ENCODE data around the gene DNM2.

Gene DNM2

DNA sequence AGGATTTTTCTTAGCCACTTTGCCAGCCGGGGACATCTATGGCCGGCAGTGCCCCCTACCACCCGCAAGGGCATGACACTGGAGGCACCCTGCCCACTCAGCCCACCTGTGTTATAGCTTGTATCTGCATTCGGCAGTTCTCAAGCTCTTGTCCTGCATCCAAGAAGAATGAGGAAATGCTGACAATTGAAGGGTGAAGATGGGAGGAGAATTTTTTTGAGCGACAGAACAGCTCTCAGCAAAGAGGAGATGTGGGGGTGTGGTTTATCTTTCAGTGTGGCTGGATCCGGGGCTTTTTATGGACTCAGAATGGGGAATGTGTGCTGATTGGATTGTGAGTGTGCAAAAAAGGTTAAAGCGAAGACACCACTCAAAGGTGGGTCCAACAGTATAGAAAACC, 124.9 kb downstream of the DNM2 start:
- POLR2A ChIA-PET: interaction anchor here (1.4 kb wide), 1 partner anchor 9 kb away, joined by 5 read pairs; no protein-coding TSS in a partner anchor
- TF ChIP-seq ARNT (IDR thresholded peaks at IDR 0.05): no peak
- TF ChIP-seq FOXM1 (IDR thresholded peaks at IDR 0.05; ENCODE audit: borderline replicate concordance): no peak
- no peak for TF ChIP-seq SUZ12 (IDR thresholded peaks at IDR 0.05)
- TF ChIP-seq, protein P1, sequence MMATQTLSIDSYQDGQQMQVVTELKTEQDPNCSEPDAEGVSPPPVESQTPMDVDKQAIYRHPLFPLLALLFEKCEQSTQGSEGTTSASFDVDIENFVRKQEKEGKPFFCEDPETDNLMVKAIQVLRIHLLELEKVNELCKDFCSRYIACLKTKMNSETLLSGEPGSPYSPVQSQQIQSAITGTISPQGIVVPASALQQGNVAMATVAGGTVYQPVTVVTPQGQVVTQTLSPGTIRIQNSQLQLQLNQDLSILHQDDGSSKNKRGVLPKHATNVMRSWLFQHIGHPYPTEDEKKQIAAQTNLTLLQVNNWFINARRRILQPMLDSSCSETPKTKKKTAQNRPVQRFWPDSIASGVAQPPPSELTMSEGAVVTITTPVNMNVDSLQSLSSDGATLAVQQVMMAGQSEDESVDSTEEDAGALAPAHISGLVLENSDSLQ (IDR thresholded peaks at IDR 0.05): no peak
- no peak for TF ChIP-seq TARDBP (IDR thresholded peaks at IDR 0.05)
- no peak for TF ChIP-seq FOXK2 (IDR thresholded peaks at IDR 0.05)
- no peak for TF ChIP-seq LEF1 (IDR thresholded peaks at IDR 0.05; ENCODE audit: borderline replicate concordance)
- no peak for TF ChIP-seq BHLHE40 (IDR thresholded peaks at IDR 0.05; ENCODE audit: borderline replicate concordance)
- CTCF ChIA-PET: interaction anchor here (0.5 to 2.3 kb wide), 3 partner anchors 16 to 301 kb away, joined by 3 to 8 read pairs (median 8); no protein-coding TSS in a partner anchor
- no peak for DNase-seq (ENCODE audit: extremely low spot score)

DNA sequence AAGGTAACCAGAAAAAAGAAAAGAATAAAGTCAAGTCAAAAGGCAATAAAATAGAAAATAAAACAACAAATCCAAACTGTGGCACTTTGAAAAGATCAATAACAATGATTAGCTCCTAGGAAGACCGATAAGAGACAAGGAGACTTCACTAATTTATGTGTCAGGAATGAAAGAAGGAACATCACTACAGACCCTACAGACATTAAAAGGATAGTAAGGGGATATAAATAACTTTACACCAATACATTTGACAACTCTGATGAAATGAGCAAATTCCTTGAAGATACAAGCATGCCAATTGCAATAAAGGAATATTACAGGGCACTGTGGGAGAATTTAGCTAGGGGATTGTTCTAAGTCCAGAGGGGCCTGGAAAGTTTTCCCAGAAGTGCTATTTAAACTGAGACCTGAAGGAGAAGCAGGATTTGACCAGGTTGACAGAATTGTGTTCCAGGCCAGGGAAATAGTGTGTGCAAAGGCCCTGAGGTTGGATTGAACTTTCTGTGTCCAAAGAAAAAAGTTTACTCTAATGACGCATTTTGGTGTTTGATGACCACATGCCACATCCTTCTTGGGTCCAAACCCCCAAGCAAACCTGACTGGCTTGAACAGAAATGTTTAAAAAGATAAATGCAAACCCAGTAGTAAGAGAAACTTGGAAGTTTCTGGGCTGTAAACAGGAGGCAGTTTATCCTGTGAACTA, 128.8 kb downstream of the DNM2 start:
- ChIA-PET POLR2A (interaction anchor here (1.5 kb wide), 1 partner anchor 10 kb away, joined by 12 read pairs; the partner anchor contains the start of gene TMED1), CTCF (interaction anchor here (0.6 to 1.7 kb wide), 2 partner anchors 12 to 605 kb away, joined by 4 to 6 read pairs; no protein-coding TSS in a partner anchor)
- DNase-seq (ENCODE audit: extremely low spot score): no peak
- TF ChIP-seq, protein P1 (IDR thresholded peaks at IDR 0.05): no peak
- TF ChIP-seq CTBP1 (IDR thresholded peaks at IDR 0.05; ENCODE audit: borderline replicate concordance) (no peak), SP1 (IDR thresholded peaks at IDR 0.05) (no peak), ARNT (IDR thresholded peaks at IDR 0.05) (no peak), FOXK2 (IDR thresholded peaks at IDR 0.05) (no peak), HDGF (IDR thresholded peaks at IDR 0.05; ENCODE audit: borderline replicate concordance) (no peak), FOXM1 (IDR thresholded peaks at IDR 0.05; ENCODE audit: borderline replicate concordance) (no peak)

DNA sequence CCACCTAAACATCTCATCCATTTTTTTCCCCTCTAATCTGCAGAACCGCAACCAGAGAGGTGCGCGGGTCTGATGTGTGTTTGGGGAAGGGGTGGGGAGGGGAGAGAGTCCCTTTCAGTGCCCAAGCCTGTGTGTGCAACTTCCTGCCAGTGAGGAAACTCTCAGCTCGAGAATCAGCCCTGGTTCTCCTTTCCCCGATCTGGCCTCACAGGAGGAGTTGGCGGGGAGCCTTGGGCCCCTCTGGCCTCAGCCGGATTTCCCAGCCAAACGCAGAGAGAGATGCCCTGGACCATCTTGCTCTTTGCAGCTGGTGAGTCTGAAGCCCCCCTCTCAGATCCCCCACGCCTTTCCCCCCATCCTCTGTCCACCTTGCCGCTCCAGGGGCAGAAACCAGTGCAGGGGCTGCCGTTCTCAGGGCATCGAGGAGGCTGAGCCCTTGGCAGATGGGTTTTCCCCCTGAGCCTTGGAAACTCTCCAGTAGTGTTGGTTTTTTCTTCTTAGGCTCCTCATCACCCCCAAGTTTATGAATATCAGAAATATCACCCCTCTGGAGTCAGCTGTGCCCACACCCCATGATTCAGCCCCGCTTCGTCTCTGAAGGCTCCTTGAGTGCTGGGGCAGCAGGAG, 130.5 kb downstream of the DNM2 start, which contains the start of gene C19orf38:
TSS of gene C19orf38 (plus strand) at position 186 of the 627 bp plus-strand sequence. CDS start at position 280, 94 bp downstream.
- TF ChIP-seq ZNF384 (IDR thresholded peaks at IDR 0.05): no peak
- TF ChIP-seq HDGF (IDR thresholded peaks at IDR 0.05; ENCODE audit: borderline replicate concordance): no peak
- no peak for TF ChIP-seq FOXK2 (IDR thresholded peaks at IDR 0.05)
- no peak for TF ChIP-seq FOXA1 (IDR thresholded peaks at IDR 0.05)
- no peak for TF ChIP-seq ARNT (IDR thresholded peaks at IDR 0.05)
- TF ChIP-seq SUZ12 (IDR thresholded peaks at IDR 0.05): no peak
- TF ChIP-seq, protein P1 (IDR thresholded peaks at IDR 0.05): no peak
- TF ChIP-seq L3MBTL2 (conservative IDR thresholded peaks at IDR 0.05): no peak
- no peak for TF ChIP-seq LEF1 (IDR thresholded peaks at IDR 0.05; ENCODE audit: borderline replicate concordance)
- TF ChIP-seq BHLHE40 (IDR thresholded peaks at IDR 0.05; ENCODE audit: borderline replicate concordance): no peak
- TF ChIP-seq ELF4 (IDR thresholded peaks at IDR 0.05): no peak
- no peak for TF ChIP-seq CTBP1 (IDR thresholded peaks at IDR 0.05; ENCODE audit: borderline replicate concordance)
- TF ChIP-seq NFRKB (IDR thresholded peaks at IDR 0.05): no peak
- TF ChIP-seq SP1 (IDR thresholded peaks at IDR 0.05): no peak
- TF ChIP-seq TARDBP (IDR thresholded peaks at IDR 0.05): no peak
- TF ChIP-seq FOXM1 (IDR thresholded peaks at IDR 0.05; ENCODE audit: borderline replicate concordance): no peak
- ChIA-PET POLR2A (interaction anchor here (1.0 kb wide), 1 partner anchor 12 kb away, joined by 6 read pairs; the partner anchor contains the start of gene TMED1), CTCF (no interaction called here)
- no peak for DNase-seq (ENCODE audit: extremely low spot score)

DNA sequence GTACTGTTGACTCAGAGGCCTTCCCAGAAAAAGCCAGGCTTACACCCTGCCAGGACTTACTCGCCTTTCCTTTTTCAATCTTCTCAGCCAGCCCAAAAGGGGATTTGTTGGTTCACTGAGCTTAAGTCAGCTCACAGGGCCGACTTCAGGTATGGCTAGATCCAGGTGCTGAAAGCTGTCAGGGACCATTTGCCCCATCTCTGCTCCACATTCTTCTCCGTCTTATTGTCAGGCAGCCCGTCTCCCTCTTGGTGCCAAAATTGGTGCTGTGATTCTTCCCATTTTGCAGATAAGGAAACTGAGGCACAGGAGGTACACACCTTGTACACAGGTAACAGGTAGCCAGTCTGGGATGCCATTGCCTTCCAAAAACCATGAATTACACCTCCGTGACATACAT, 132.8 kb downstream of the DNM2 start:
- no peak for TF ChIP-seq ARNT (IDR thresholded peaks at IDR 0.05)
- no peak for TF ChIP-seq ZNF384 (IDR thresholded peaks at IDR 0.05)
- no peak for TF ChIP-seq ELF4 (IDR thresholded peaks at IDR 0.05)
- no peak for TF ChIP-seq FOXK2 (IDR thresholded peaks at IDR 0.05)
- no peak for TF ChIP-seq SP1 (IDR thresholded peaks at IDR 0.05)
- no peak for TF ChIP-seq HDGF (IDR thresholded peaks at IDR 0.05; ENCODE audit: borderline replicate concordance)
- no peak for TF ChIP-seq SUZ12 (IDR thresholded peaks at IDR 0.05)
- CTCF ChIA-PET: interaction anchor here (1.2 to 6.4 kb wide), 2 partner anchors 15 to 133 kb away, joined by 4 to 48 read pairs; partner anchors contain the start of gene DNM2

DNA sequence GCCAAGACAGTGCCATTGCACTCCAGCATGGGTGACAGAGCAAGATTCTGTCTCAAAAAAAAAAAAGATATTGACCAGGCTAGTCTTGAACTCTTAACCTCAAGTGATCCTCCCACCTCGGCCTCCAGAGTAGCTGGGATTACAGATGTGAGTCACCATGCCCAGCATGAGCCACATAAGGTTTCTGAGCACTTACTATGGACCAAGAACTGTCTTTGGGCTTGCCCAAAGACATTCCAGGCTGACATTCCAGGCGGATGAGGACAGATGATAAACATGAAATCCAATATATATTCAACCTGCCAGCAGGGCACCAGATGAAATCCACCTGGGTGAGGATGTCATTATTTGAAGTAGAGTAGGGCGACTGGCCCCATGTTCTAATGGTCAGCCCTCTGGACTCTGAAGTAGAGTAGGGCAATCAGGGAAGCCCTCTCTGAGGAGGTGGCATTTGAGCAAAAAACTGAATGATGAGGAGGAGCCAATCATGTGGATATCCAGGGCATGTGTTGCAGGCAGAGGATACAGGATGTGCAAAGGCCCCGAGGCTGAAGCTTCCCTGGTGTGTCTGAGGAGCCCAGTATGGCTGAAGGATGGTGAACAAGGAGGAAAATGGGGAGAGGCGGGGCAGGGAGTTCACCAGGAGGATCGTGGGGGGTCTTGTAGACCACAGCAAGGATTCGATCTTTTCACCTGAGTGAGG, 134.4 kb downstream of the DNM2 start:
- no peak for DNase-seq (ENCODE audit: extremely low spot score)
- CTCF ChIA-PET: interaction anchor here (0.6 to 6.4 kb wide), 2 partner anchors 13 to 39 kb away, joined by 5 to 48 read pairs; no protein-coding TSS in a partner anchor
- TF ChIP-seq ELF4 (IDR thresholded peaks at IDR 0.05) (no peak), ZNF384 (IDR thresholded peaks at IDR 0.05) (no peak), L3MBTL2 (conservative IDR thresholded peaks at IDR 0.05) (no peak), BHLHE40 (IDR thresholded peaks at IDR 0.05; ENCODE audit: borderline replicate concordance) (no peak), LEF1 (IDR thresholded peaks at IDR 0.05; ENCODE audit: borderline replicate concordance) (no peak), SP1 (IDR thresholded peaks at IDR 0.05) (no peak), SUZ12 (IDR thresholded peaks at IDR 0.05) (no peak), FOXK2 (IDR thresholded peaks at IDR 0.05) (no peak), CTBP1 (IDR thresholded peaks at IDR 0.05; ENCODE audit: borderline replicate concordance) (no peak), ARNT (IDR thresholded peaks at IDR 0.05) (no peak), FOXA1 (IDR thresholded peaks at IDR 0.05) (no peak), TARDBP (IDR thresholded peaks at IDR 0.05) (no peak), NFRKB (IDR thresholded peaks at IDR 0.05) (no peak), HDGF (IDR thresholded peaks at IDR 0.05; ENCODE audit: borderline replicate concordance) (no peak), FOXM1 (IDR thresholded peaks at IDR 0.05; ENCODE audit: borderline replicate concordance) (no peak)
- TF ChIP-seq, protein P1 (IDR thresholded peaks at IDR 0.05): no peak
- POLR2A ChIA-PET: interaction anchor here (1.0 to 1.6 kb wide), 3 partner anchors 9 to 16 kb away, joined by 3 to 6 read pairs (median 5); partner anchors contain the start of gene TMED1

More for the DNA sequence above, 132.8 kb downstream of the DNM2 start:
- no peak for DNase-seq (ENCODE audit: extremely low spot score)
- POLR2A ChIA-PET: interaction anchor here (2.3 kb wide), 1 partner anchor 14 kb away, joined by 9 read pairs; the partner anchor contains the start of gene TMED1

All from HEK293T (cell line).